HG03575 (cell line): ENCODE data around the gene JAG2.
"Not testable (repeated sequence)": the region's sequence is repeated elsewhere in the genome, so short reads cannot be mapped to it uniquely, and the experiment has no call there.

Experiments
- ATAC-seq: cut with Tn5 transposase; IDR thresholded peaks from one replicate; pipeline ENCODE4 v1.9.1; 2021; ENCODE audit not compliant: unreplicated experiment, insufficient number of reproducible peaks, low FRiP score; ENCODE audit errors: extremely low read depth

JAG2 gene

DNA sequence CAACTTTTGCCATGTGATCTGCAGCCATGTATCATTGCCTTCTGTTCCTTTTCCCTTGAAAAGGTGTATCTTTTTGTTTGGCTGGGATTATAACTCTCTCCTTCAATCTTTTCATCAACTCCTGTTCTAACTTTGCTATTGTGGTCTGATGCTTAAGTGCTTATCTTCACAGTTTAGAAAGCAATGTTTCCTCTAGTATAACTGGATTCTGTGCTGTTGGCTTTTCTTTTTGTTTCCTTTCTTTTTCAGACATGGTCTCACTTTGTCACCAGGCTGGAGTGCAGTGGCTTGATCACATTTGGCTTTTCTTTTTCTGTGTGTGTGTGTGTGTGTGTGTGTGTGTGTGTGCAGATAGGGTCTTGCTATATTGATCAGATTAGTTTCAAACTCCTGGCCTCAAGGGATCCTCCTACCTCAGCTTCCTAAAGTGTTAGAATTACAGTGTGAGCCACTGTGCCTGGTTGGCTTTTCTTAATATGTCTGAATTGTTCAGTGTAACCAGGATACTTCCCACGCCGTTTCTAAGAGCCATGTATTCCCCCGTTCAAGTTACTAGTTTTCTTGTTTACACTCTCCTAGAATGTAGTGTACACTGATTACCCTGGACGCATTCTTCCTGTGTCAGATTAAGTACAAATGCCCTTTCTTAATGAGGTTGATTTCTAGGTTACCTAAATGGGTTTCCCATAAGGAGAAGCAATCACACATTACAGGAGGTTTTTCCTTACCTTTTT, 35.5 kb downstream of the JAG2 start:
- no peak for ATAC-seq

- ATAC-seq, result no peak
Observed at GRCh38 chr14:105131241-105131640, 37.3 kb downstream of the JAG2 start.

DNA sequence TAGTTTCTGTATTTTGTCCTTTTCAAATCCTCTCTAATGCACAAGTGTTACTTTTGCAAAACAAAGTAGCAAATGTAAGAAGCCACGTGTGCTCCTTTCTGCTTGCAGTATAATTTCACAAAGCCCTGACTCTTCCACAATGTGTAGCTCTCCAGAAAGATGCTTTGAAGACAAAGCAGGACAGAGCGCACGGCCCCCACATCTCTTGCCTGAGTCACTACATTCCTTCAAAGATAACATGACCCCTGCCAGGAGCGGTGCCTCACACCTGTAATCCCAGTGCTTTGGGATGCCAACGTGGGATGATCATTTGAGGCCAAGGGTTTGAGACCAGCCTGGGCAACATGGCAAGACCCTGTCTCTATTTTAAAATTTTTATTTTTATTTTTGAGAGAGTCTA, 40.5 kb downstream of the JAG2 start:
- ATAC-seq, result no peak

DNA sequence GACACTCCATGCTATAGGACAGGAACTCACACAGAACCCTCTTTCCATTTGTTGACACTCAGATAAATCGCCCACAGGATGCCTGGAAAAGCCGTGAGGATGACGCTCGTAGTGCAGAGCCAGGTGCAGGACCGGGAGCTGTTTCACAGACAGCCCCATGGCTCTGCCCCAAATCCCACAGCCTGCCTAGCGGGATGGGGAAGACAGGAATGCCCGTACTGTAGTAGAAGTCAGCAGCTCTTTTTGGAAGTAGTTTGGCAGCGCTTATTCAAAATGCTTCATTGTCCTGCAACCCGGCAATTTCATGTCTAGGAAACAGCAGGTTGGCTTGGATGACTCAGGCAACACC, 41.6 kb downstream of the JAG2 start:
- no peak for ATAC-seq

DNA sequence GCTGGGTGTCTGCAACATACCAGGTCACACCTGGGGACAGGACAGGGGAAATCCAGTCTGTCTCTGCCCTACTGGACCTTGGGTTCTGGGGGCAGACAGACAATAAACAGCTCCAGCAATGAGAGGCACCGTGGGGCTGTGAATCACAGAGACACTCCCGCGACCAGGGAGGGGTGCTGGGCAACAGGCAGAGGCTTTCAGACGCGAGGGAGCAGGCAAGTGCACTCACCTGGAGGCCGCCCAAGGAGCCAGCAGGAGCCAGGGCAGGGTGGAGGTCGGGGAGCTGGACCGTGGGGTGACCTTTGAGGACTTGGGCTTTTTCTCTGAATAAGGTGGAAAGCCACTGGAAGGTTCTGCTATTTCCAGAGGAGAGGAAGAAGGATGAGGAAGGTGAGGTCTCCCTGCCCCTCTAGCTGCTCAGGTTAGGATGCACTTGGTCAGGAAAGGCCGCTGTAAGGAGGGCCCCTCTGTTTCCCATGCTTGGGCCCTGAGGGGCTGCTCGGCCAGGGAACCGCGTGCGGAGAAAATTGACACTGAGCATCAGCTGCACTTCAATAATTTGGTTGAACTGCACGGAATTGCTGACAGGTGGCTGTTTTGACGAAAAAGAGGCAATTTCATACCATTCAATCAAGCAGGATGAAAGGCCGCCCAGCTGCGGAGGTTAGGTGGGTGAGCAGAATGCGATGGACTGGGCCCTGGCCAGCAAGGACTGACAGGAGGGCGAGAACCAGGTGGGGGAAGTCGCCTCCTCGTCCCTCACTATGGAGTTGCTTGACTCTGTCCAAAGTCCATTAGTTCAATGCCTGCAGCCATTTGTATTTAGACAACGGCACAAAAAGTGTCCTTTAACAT, 42.2 kb downstream of the JAG2 start:
- ATAC-seq, result no peak

DNA sequence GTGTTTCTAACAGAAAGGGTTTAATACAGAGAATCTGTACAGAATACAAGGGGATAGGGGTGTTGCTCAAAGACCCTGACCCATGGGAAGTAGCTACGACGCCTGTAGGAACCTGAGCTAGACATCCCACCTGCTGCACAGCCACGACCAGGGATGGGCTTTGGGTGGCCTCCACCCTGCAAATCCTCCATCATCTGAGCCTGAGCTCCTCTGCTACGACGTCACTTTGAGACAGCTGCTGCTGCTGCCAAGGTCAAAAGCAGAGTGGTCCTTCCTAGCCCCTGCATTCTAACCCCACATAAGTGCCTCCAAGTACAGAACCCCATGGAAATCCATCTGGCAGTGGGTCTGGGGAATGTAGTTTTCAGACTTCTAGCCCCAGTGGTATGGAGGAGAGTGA, 43.8 kb downstream of the JAG2 start:
- no peak for ATAC-seq

GRCh38 chr14:105123981-105124765, 44.4 kb downstream of the JAG2 start:
- no peak for ATAC-seq

DNA sequence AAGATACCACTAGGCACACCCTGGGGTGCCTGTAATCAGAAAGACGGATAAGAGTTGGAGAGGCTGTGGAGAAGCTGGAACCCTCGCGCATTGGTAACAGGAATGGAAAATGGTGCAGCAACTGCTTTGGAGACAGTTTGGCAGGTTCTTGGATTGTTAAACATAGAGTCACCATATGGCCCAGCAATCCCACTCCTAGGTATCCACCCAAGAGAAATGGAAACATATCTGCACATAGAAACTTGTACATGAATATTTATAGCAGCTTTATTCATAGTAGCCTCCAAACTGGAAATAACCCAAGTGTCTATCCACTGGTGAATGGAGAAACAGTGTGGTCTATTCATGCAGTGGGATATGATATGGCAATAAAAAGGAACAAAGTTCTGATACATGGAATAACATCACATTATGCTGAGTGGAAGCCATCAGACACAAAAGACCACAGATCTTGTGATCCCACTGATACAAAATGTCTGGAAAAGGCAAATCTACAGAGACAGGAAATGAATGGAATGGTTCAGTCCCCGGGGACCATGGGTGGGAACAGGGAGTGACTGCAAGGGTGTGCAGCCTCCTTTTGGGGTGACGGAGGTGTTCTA, 45.4 kb downstream of the JAG2 start:
- no peak for ATAC-seq

GRCh38 chr14:105120056-105120455, 48.5 kb downstream of the JAG2 start:
- no peak for ATAC-seq

DNA sequence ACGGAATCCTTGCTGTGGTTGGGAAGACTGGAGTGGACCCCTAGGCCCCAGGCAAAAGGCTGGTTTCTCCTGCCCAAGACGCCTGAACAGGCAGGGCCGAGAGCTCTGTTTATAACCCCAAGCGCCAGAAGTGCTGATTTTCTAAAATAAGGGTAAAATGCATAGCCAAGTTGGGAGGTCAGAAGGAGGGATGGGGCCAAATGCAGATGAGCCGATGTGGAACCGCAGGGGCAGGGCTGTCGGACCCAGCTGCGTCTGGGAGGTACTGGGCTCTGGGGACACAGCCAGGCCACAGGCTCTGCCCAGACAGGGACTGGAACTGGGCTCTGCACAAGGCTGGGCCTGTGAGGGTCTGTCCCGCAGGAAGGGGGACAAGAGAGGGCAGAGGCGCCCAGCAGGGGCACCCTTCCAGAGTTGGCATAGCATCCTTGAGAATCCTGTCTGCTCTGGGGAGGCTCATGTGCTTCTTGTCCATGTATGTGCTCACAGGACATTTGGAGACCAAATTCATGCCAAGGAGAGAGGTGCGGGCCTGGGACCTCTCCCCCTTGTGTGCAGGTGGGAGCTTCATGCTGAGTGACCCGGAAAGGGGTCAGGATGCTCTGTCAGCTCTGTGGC, 49.1 kb downstream of the JAG2 start:
- no peak for ATAC-seq

GRCh38 chr14:105118646-105119407, 49.7 kb downstream of the JAG2 start:
- no peak for ATAC-seq

- ATAC-seq, result no peak
Observed at GRCh38 chr14:105117710-105118385, 50.7 kb downstream of the JAG2 start.

- no peak for ATAC-seq
Observed at GRCh38 chr14:105117257-105117646, 51.3 kb downstream of the JAG2 start.

DNA sequence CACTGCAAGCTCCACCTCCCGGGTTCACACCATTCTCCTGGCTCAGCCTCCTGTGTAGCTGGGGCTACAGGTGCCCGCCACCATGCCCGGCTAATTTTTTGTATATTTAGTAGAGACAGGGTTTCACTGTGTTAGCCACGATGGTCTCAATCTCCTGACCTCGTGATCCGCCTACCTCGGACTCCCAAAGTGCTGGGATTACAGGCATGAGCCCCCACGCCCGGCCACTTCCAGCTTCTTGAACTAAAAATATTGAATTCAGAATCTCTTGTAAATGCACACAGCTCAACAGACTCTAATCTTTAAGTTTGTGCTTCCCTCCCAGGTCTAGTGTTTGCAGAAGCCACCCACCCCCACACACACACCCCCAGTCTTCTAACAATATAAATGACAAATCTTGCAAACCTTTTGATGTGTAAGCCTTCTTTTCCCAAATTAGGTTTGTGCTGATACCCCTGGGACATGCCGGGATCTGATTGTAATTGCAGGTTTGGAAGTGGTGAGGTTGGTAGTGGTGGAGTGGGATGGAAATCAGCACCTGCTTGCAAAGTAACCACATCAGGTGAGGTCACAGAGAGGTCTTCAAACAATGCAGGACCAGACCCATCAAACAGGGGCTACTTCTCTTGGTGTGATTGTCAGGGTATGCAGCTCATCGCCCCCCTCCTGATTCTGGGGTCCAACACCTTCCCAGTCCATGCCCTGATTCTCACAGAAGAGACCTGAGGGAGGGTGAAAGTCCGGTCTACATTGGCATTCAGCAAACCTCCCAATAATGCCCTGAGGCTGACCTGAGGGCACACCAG, 51.9 kb downstream of the JAG2 start:
- ATAC-seq, result no peak

GRCh38 chr14:105109243-105109642, 59.3 kb downstream of the JAG2 start:
- ATAC-seq, result not testable (repeated sequence)

DNA sequence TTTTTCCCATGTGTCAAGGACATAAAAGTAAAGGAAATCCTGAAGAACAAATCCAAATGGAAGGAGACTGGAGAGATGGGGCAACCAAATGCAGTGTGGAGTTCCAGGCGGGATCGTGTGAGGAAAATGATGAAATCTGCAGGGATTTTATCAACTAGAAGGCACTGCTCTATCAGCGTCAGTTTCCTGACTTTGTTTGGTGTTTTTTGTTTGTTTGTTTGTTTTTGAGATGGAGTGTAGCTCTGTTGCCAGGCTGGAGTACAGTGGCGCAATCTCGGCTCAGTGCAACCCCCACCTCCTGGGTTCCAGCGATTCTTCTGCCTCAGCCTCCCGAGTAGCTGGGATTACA, 60.1 kb downstream of the JAG2 start:
- ATAC-seq, result no peak
